Ramos (cell line): ENCODE data around the gene WDR18.
"Not testable (repeated sequence)": the region's sequence is repeated elsewhere in the genome, so short reads cannot be mapped to it uniquely, and the experiment has no call there.

Experiments used
- in situ Hi-C: fragments of 300-500 bp; cut with MboI; formaldehyde crosslinking; loops from one replicate; pipeline ENCODE4 v1.14.3; 2022; ENCODE audit warnings: low sequenced_read_pairs; ENCODE audit not compliant: unreplicated experiment

WDR18 gene

DNA sequence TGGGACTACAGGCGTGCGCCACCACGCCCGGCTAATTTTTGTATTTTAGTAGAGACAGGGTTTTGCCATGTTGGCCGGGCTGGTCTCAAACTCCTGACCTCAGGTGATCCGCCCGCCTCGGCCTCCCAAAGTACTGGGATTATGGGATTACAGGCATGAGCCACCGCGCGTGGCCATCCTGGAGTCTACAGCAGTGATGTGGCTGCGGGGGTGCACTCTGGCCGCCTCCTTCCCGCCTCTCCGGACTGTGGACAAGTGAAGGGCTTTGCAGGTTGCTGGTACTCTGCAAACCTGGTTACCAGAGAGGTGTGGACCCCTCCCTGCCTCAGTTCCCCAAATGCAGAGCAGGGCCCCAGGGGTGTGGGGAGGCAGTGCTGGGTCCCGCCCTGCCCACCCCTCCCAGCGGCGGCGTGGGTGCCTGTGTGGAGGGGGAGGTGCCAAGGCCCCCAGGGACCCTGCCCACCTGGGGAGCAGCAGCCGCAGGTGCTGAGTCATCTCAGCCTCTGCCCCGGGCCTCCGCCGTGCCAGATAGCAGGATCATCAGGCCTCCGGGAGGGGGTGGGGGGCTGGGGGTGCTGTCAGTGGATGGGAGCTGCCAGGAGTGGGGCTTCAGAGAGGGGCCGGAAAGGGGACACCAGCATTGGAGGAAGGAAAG lies 35.2 kb upstream of the WDR18 start:
- in situ Hi-C loops = no loop called here

- in situ Hi-C loops = no loop called here
These were observed 33.6 kb upstream of the WDR18 start for GRCh38 chr19:950352-951066.

DNA sequence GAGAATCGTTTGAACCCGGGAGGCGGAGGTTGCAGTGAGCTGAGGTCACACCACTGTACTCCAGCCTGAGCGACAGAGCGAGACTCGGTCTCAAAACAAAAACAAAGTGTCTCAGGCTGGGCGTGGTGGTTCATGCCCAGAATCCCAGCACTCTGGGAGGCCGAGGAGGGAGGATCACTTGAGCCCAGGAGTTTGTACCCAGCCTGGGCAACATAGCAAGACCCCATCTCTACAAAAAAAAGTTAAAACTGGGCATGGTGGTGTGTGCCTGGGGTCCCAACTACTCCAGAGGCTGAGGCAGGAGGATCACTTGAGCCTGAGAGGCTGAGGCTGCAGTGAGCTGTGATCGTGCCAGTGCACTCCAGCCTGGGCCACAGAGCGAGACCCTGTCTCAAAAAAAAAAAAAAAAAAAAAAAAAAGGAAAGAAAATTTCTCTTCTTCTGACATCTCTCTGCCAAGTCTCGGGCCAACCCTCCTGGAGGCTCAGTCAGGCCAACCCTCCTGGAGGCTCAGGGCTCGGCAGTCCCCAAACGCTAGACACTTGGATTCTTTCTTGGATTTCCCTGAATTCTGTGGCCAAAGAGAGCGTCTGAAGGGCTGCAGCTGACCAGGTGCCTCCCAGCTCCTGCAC lies 32.0 kb upstream of the WDR18 start:
- in situ Hi-C loops = no loop called here

DNA sequence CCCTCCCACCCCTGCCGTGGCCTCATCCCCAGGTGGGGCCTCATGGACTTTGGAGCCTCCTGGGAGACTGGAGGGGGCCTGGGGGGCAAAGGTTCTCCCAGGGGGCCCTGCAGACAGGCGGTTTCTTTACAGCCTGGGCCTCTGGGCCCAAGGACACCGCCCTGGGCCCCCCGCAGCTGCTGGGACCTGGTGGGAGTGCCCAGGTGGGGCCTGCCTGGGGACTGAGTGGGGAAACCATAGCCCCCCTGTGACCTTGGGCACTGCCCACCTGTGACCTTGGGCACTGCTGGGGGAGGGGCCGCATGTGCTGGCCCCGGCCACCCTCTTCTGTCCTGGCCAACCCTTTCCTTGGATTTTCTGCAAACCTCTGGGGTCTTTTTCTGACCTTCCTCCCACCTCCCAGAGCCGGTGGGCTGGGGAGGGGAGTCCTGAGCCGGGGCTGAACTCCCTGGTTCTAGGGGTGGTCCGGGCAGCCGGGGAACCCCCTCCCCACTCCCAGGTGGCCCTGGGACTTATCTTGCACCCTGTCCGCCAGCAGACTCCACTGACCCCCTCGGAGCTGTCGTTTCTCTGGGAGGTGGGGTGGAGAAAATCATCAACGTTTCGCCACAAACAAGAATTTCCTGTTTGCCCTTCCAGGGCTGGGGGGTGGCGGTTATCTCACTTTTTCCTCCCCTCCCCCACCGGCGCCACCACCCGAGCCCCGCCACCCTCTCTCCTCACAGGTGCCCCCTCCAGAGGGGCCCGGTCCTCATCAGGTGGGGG lies 31.3 kb upstream of the WDR18 start:
- in situ Hi-C loops = no loop called here

DNA sequence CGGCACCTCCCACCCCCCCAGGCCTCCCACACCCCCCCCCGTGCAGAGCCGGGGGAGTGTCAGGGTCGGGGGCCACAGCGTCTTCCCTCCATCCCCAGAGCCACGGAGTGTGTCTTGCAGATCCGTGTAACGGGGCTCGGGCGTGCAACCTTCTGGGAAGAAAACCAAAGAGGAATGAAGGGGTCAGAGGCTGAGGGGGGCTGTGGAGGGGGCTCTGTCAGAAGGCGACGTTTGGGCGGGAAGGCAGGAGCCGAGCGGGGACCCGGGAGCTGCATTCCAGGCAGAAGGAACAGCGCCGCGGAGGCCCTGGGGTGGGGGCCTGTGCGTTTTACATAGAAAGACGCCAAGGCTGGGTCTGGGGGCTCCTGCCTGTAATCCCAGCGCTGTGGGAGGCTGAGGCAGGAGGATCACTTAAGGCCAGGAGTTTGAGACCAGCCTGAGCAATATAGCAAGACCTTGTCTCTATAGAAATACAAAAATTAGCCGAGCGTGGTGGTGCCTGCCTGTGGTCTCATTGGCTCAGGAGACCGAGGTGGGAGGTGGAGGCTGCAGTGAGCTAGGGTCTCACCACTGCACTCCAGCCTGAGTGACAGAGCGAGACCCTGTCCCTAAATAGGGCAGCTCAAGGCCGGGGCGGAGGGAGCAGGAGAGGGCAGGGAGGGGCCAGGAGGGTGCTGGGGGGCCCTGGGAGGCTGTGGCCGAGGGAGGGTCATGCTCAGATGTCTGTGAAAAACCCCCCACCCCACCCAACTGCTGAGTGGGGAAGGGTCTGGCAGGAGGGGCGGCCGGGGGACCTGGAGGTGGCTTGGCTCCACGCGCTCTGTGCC lies 30.5 kb upstream of the WDR18 start:
- in situ Hi-C loops = no loop called here

GRCh38 chr19:954272-954671 lies 29.9 kb upstream of the WDR18 start:
- in situ Hi-C loops = no loop called here

GRCh38 chr19:954672-955494 lies 29.3 kb upstream of the WDR18 start:
- in situ Hi-C loops = no loop called here

GRCh38 chr19:955803-956765 lies 28.1 kb upstream of the WDR18 start:
- in situ Hi-C loops = no loop called here

GRCh38 chr19:956766-957440 lies 27.2 kb upstream of the WDR18 start:
- in situ Hi-C loops = no loop called here

GRCh38 chr19:957578-957977 lies 26.6 kb upstream of the WDR18 start:
- in situ Hi-C loops = not testable (repeated sequence)

DNA sequence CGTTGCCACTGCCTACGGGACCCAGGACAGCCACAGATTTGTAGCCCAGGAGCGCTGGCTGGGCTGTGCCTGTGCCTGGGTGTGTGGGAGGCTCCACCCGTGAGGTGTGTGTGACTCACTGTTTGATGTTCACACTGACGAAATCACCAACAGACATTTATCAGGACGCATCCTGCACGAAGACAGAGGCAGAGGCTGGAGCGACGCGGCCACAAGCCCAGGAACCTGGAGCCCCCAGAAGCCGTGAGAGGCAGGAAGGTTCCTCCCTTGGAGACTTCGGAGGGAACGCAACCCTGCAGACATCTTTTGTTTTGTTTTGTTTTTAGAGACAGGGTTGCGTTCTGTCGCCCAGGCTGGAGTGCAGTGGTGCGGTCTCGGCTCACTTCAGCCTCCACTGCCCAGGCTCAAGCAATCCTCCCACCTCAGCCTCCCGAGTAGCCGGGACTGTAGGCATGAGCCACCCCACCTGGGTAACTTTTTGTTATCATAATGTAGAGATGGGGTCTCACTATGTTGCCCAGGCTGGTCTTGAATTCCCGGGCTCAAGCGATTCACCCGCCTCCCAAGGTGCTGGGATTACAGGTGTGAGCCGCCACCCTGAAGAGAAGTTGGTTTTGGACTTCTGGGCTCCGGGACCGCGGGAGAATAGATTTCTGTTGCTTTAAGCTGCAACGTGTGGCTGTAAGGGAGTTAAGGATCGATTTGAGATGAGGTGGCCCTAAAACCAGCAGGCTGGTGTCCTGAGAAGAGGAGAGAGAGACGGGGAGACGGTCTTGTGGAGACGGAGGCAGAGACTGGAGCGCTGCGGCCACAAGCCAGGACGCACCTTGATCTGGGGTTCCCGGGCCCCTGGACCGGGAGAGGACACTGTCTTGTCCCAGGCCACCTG lies 24.9 kb upstream of the WDR18 start:
- in situ Hi-C loops = no loop called here

DNA sequence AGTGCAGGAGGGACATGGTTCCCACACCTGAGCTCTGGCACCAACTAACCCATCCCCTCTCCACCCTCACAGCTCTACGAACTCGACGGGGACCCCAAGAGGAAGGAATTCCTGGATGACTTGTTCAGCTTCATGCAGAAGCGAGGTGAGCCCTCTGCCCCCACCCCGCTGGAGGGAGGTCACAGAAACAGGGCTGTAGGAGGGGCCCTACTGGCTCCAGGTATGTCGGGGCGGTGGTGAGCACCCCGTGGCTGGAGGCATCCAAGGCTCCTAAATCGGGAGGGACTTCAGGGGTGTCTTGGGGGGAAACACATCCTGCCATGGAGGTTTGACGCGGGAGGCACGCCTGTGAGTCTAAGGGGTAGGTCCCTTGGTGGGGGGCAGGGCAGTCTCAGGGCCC lies 24.1 kb upstream of the WDR18 start:
- in situ Hi-C loops = no loop called here

GRCh38 chr19:960601-960938 lies 23.6 kb upstream of the WDR18 start:
- in situ Hi-C loops = no loop called here

GRCh38 chr19:961866-962620 lies 22.1 kb upstream of the WDR18 start:
- in situ Hi-C loops = no loop called here

DNA sequence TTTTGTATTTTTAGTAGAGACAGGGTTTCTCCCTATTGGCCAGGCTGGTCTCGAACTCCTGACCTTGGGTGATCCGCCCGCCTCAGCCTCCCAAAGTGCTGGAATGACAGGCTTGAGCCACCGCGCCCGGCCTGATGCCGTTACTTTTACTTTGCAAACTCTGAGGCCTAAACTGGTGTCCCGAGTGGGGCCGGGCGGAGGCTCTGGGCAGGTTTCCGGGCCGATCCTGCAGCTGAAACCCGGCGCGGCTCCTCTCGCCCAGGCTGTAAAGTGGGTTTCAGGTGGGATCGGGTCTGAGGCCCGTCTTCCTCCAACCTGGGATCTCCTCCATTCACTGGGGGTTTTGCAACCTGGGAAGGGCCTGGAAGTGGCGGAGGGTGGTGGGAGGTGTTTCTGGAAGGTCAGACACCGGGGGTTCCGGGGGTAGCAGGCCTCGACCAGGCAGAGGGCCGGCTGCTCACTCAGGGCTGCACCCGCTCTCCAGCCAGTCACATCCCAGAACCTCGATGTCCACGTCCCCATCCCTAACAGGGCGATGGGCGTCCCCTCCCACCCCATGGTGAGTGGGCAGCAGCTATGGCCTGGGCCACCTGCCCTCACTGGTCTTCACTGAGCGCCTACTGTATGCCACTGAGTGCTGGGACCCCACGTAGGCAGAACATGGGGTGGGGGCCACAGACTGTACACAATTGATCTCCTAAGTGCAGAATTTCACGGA lies 21.3 kb upstream of the WDR18 start:
- in situ Hi-C loops = no loop called here
